ENCODE measurements around the gene UVSSA. TPM values are rescaled to one million over a fixed set of nuclear protein-coding genes. Genes with fewer than 3 reads are reported as not detected.
"Not testable (repeated sequence)": the region's sequence is repeated elsewhere in the genome, so short reads cannot be mapped to it uniquely, and the experiment has no call there.

UVSSA gene
- total RNA-seq, 3 donors from 2014 or later (not counting 1 experiment from before 2014, with no cell fraction given) = 48.0 to 59.4 (median 56.4) TPM

GRCh38 chr4:1421657-1422056 is 74.6 kb downstream of the UVSSA start:
- H3K9me3 ChIP-seq (ENCODE audit: control insufficient read depth, insufficient read depth, low read length) = no peaks in the 10 kb centered on the region
- H3K4me3 ChIP-seq (ENCODE audit: low read length) = no peak overlapping the region
- Mint-ChIP-seq H3K27me3 (ENCODE audit: low read depth in 2 of 2) (peaks cover 13 to 19% of the 10 kb centered on the region in 2 donors), H3K4me3 (no peak overlapping the region), H3K4me1 (no peaks in the 10 kb centered on the region), H3K36me3 (no peaks in the 10 kb centered on the region), H3K27ac (no peak overlapping the region), H3K9me3 (no peaks in the 10 kb centered on the region)
- H3K36me3 ChIP-seq (ENCODE audit: control insufficient read depth, insufficient read depth, low read length) = no peaks in the 10 kb centered on the region
- ATAC-seq (no peak), DNase-seq (no peak)
- no peak for TF ChIP-seq CTCF (IDR thresholded peaks at IDR 0.05)
- 45% methylated on average over 2 of the region's 2 CpGs for WGBS (ENCODE audit: insufficient coverage)
- no peaks in the 10 kb centered on the region for H3K27me3 ChIP-seq (ENCODE audit: control insufficient read depth, insufficient read depth, low read length)
- intact Hi-C loops (cut with micrococcal nuclease) = no loop called here
- no peaks in the 10 kb centered on the region for H3K4me1 ChIP-seq (ENCODE audit: control insufficient read depth, insufficient read depth, low read length)
- no peak overlapping the region for H3K27ac ChIP-seq (ENCODE audit: low read length)

GRCh38 chr4:1427010-1427409 is 80.0 kb downstream of the UVSSA start:
- no peak overlapping the region for H3K27ac Mint-ChIP-seq
- ATAC-seq = no peak
- H3K9me3 Mint-ChIP-seq = no peaks in the 10 kb centered on the region
- DNase-seq = no peak
- no peak overlapping the region for H3K4me3 Mint-ChIP-seq
- no peak for TF ChIP-seq CTCF (IDR thresholded peaks at IDR 0.05)
- H3K27ac ChIP-seq (ENCODE audit: low read length) = no peak overlapping the region
- no peak overlapping the region for H3K4me3 ChIP-seq (ENCODE audit: low read length)
- no peaks in the 10 kb centered on the region for H3K4me1 Mint-ChIP-seq
- WGBS (ENCODE audit: insufficient coverage) = 82% methylated on average over 4 of the region's 5 CpGs
- H3K9me3 ChIP-seq (ENCODE audit: control insufficient read depth, insufficient read depth, low read length) = no peaks in the 10 kb centered on the region
- no peaks in the 10 kb centered on the region for H3K36me3 ChIP-seq (ENCODE audit: control insufficient read depth, insufficient read depth, low read length)
- intact Hi-C loops (cut with micrococcal nuclease) = no loop called here
- no peaks in the 10 kb centered on the region for H3K27me3 ChIP-seq (ENCODE audit: control insufficient read depth, insufficient read depth, low read length)
- H3K4me1 ChIP-seq (ENCODE audit: control insufficient read depth, insufficient read depth, low read length) = no peaks in the 10 kb centered on the region
- H3K36me3 Mint-ChIP-seq = no peaks in the 10 kb centered on the region
- H3K27me3 Mint-ChIP-seq (ENCODE audit: low read depth in 2 of 2) = peaks cover 11 to 16% of the 10 kb centered on the region in 2 donors

GRCh38 chr4:1443688-1444172 is 96.7 kb downstream of the UVSSA start:
- DNase-seq; H3K9me3 ChIP-seq (ENCODE audit: control insufficient read depth, insufficient read depth, low read length); H3K27me3 ChIP-seq (ENCODE audit: control insufficient read depth, insufficient read depth, low read length); H3K27me3 Mint-ChIP-seq (ENCODE audit: low read depth in 2 of 2); intact Hi-C loops (cut with micrococcal nuclease); H3K4me3 Mint-ChIP-seq; H3K27ac ChIP-seq (ENCODE audit: low read length); H3K36me3 Mint-ChIP-seq; H3K4me3 ChIP-seq (ENCODE audit: low read length); H3K4me1 ChIP-seq (ENCODE audit: control insufficient read depth, insufficient read depth, low read length); H3K4me1 Mint-ChIP-seq; H3K27ac Mint-ChIP-seq; ATAC-seq; H3K9me3 Mint-ChIP-seq; H3K36me3 ChIP-seq (ENCODE audit: control insufficient read depth, insufficient read depth, low read length): not testable (repeated sequence)
- WGBS (ENCODE audit: insufficient coverage) = 82% methylated on average over 4 of the region's 4 CpGs

Other genes starting within 250 kb of the UVSSA start
- 1 to 10 TPM; 1.0 to 2.0 (median 1.7) TPM for gene RNF212, start 233.6 kb upstream of the UVSSA start, total RNA-seq
- gene SPON2, start 174.6 kb upstream of the UVSSA start, total RNA-seq = 1,000 to 10,000 TPM; 1,124 to 1,574 (median 1,339) TPM
- 100 to 1,000 TPM; 384 to 388 (median 388) TPM for gene CTBP1, start 98.1 kb upstream of the UVSSA start, total RNA-seq
- 10 to 100 TPM; 63.5 to 89.2 (median 64.0) TPM for gene MAEA, start 57.3 kb upstream of the UVSSA start, total RNA-seq
- gene NKX1-1, start 59.2 kb downstream of the UVSSA start, total RNA-seq = not detected